ENCODE measurements around the gene ARL8A. TPM values are rescaled to one million over a fixed set of nuclear protein-coding genes. Genes with fewer than 3 reads are reported as not detected.
A peak's percentile ranks its signal among the peaks of the same experiment; 100 is the strongest.
"Not testable (repeated sequence)": the region's sequence is repeated elsewhere in the genome, so short reads cannot be mapped to it uniquely, and the experiment has no call there.

ARL8A gene
- total and polyA plus RNA-seq, 8 donors: 34.3 to 112 (median 43.3) TPM

GRCh38 chr1:202143768-202144401 is 652 bp downstream of the ARL8A start:
- H3K9me3 ChIP-seq: no peaks in the 10 kb centered on the region
- H3K36me3 ChIP-seq: peaks cover 0 to 26% of the 10 kb centered on the region in 2 donors
- peak overlapping the region; percentile 92 to 96 for H3K4me3 ChIP-seq
- intact Hi-C loops (cut with DNase I): no loop called here
- peak overlapping the region; percentile 89 to 98 for H3K27ac ChIP-seq
- ATAC-seq: peak; percentile 62
- H3K4me1 ChIP-seq: peaks cover 13 to 40% of the 10 kb centered on the region in 2 donors
- no peak for TF ChIP-seq CTCF (IDR thresholded peaks at IDR 0.05)
- no peaks in the 10 kb centered on the region for H3K27me3 ChIP-seq
- DNase-seq: peak in 3 of 4 donors; percentile 47 to 92 (median 66)

- peak overlapping the region; percentile 89 to 98 for H3K27ac ChIP-seq
- ATAC-seq: peak; percentile 61
- TF ChIP-seq CTCF (IDR thresholded peaks at IDR 0.05): no peak
- H3K9me3 ChIP-seq: no peaks in the 10 kb centered on the region
- DNase-seq: peak in 2 of 4 donors; percentile 72 to 86
- intact Hi-C loops (cut with DNase I): no loop called here
- peaks cover 0 to 29% of the 10 kb centered on the region in 2 donors for H3K36me3 ChIP-seq
- no peaks in the 10 kb centered on the region for H3K27me3 ChIP-seq
- H3K4me1 ChIP-seq: peaks cover 13 to 40% of the 10 kb centered on the region in 2 donors
- H3K4me3 ChIP-seq: peak overlapping the region; percentile 92 to 96
Observed at GRCh38 chr1:202143011-202143767, 1.3 kb downstream of the ARL8A start.

GRCh38 chr1:202141468-202141867 is 3.1 kb downstream of the ARL8A start:
- H3K4me3 ChIP-seq; intact Hi-C loops (cut with DNase I); H3K27ac ChIP-seq; ATAC-seq; H3K9me3 ChIP-seq; H3K27me3 ChIP-seq; DNase-seq: not testable (repeated sequence)
- Histone ChIP-seq H3K4me1 (peaks cover 13 to 40% of the 10 kb centered on the region in 2 donors), H3K36me3 (peaks cover 0 to 42% of the 10 kb centered on the region in 2 donors)

GRCh38 chr1:202140833-202141232 is 3.7 kb downstream of the ARL8A start:
- DNase-seq: no peak
- Histone ChIP-seq H3K4me1 (peaks cover 13 to 40% of the 10 kb centered on the region in 2 donors), H3K36me3 (peaks cover 2 to 48% of the 10 kb centered on the region in 2 donors), H3K27ac (no peak overlapping the region), H3K9me3 (no peaks in the 10 kb centered on the region), H3K4me3 (no peak overlapping the region), H3K27me3 (no peaks in the 10 kb centered on the region)
- no peak for TF ChIP-seq CTCF (IDR thresholded peaks at IDR 0.05)
- ATAC-seq: no peak
- intact Hi-C loops (cut with DNase I): no loop called here

GRCh38 chr1:202135221-202135721 is 9.3 kb downstream of the ARL8A start:
- peaks cover 13 to 18% of the 10 kb centered on the region in 2 donors for H3K4me1 ChIP-seq
- H3K27ac ChIP-seq: no peak overlapping the region
- no peak overlapping the region for H3K4me3 ChIP-seq
- intact Hi-C loops (cut with DNase I): no loop called here
- H3K27me3 ChIP-seq: no peaks in the 10 kb centered on the region
- TF ChIP-seq CTCF (IDR thresholded peaks at IDR 0.05): peak; percentile 71 to 88
- peak in 1 of 4 donors; percentile 79 for DNase-seq
- peak; percentile 72 for ATAC-seq
- no peaks in the 10 kb centered on the region for H3K9me3 ChIP-seq
- peaks cover 4 to 79% of the 10 kb centered on the region in 2 donors for H3K36me3 ChIP-seq

Measured in left lung (tissue), 10 donors.